ENCODE results near the gene MYOC. TPM values are rescaled to one million over a fixed set of nuclear protein-coding genes. Genes with fewer than 3 reads are reported as not detected.

The MYOC gene
- total RNA-seq, 3 donors from 2014 or later (not counting 1 experiment from before 2014, with no cell fraction given), result not detected

- DNase-seq, result no peak
- H3K4me3 Mint-ChIP-seq, result no peak overlapping the region
- H3K27me3 Mint-ChIP-seq (ENCODE audit: low read depth in 2 of 2), result no peaks in the 10 kb centered on the region
- Histone ChIP-seq H3K27me3 (ENCODE audit: control insufficient read depth, insufficient read depth, low read length) (no peaks in the 10 kb centered on the region), H3K36me3 (ENCODE audit: control insufficient read depth, insufficient read depth, low read length) (no peaks in the 10 kb centered on the region), H3K4me1 (ENCODE audit: control insufficient read depth, insufficient read depth, low read length) (no peaks in the 10 kb centered on the region), H3K9me3 (ENCODE audit: control insufficient read depth, insufficient read depth, low read length) (no peaks in the 10 kb centered on the region), H3K4me3 (ENCODE audit: low read length) (no peak overlapping the region), H3K27ac (ENCODE audit: low read length) (no peak overlapping the region)
- H3K27ac Mint-ChIP-seq, result no peak overlapping the region
- no peaks in the 10 kb centered on the region for H3K4me1 Mint-ChIP-seq
- H3K9me3 Mint-ChIP-seq, result peaks cover 0 to 5% of the 10 kb centered on the region in 2 donors
- peaks cover 7% of the 10 kb centered on the region for H3K36me3 Mint-ChIP-seq
- 72% methylated on average over 8 of the region's 8 CpGs for WGBS (ENCODE audit: insufficient coverage)
- intact Hi-C loops (cut with micrococcal nuclease), result no loop called here
- TF ChIP-seq, protein P1, sequence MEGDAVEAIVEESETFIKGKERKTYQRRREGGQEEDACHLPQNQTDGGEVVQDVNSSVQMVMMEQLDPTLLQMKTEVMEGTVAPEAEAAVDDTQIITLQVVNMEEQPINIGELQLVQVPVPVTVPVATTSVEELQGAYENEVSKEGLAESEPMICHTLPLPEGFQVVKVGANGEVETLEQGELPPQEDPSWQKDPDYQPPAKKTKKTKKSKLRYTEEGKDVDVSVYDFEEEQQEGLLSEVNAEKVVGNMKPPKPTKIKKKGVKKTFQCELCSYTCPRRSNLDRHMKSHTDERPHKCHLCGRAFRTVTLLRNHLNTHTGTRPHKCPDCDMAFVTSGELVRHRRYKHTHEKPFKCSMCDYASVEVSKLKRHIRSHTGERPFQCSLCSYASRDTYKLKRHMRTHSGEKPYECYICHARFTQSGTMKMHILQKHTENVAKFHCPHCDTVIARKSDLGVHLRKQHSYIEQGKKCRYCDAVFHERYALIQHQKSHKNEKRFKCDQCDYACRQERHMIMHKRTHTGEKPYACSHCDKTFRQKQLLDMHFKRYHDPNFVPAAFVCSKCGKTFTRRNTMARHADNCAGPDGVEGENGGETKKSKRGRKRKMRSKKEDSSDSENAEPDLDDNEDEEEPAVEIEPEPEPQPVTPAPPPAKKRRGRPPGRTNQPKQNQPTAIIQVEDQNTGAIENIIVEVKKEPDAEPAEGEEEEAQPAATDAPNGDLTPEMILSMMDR (IDR thresholded peaks at IDR 0.05), result no peak
- no peak for ATAC-seq
Observed at GRCh38 chr1:171683870-171684269, 31.4 kb upstream of the MYOC start.

GRCh38 chr1:171680339-171680738 lies 27.9 kb upstream of the MYOC start:
- 100% methylated on average over 3 of the region's 3 CpGs for WGBS (ENCODE audit: insufficient coverage)
- ATAC-seq, result no peak
- H3K4me1 Mint-ChIP-seq, result no peaks in the 10 kb centered on the region

GRCh38 chr1:171676823-171677222 lies 24.3 kb upstream of the MYOC start:
- H3K27me3 ChIP-seq (ENCODE audit: control insufficient read depth, insufficient read depth, low read length), result no peaks in the 10 kb centered on the region
- Mint-ChIP-seq H3K4me3 (no peak overlapping the region), H3K9me3 (no peaks in the 10 kb centered on the region), H3K4me1 (no peaks in the 10 kb centered on the region), H3K27ac (no peak overlapping the region), H3K36me3 (no peaks in the 10 kb centered on the region), H3K27me3 (ENCODE audit: low read depth in 2 of 2) (peaks cover 22 to 34% of the 10 kb centered on the region in 2 donors)
- intact Hi-C loops (cut with micrococcal nuclease), result no loop called here
- no peak overlapping the region for H3K4me3 ChIP-seq (ENCODE audit: low read length)
- no peaks in the 10 kb centered on the region for H3K9me3 ChIP-seq (ENCODE audit: control insufficient read depth, insufficient read depth, low read length)
- no peak overlapping the region for H3K27ac ChIP-seq (ENCODE audit: low read length)
- no peaks in the 10 kb centered on the region for H3K36me3 ChIP-seq (ENCODE audit: control insufficient read depth, insufficient read depth, low read length)
- no CpG with 5 or more reads among the region's 2 CpGs for WGBS (ENCODE audit: insufficient coverage)
- H3K4me1 ChIP-seq (ENCODE audit: control insufficient read depth, insufficient read depth, low read length), result no peaks in the 10 kb centered on the region
- DNase-seq (no peak), ATAC-seq (no peak)
- TF ChIP-seq, protein P1 (IDR thresholded peaks at IDR 0.05), result no peak

More at GRCh38 chr1:171680339-171680738, 27.9 kb upstream of the MYOC start:
- intact Hi-C loops (cut with micrococcal nuclease), result no loop called here
- no peaks in the 10 kb centered on the region for H3K27me3 ChIP-seq (ENCODE audit: control insufficient read depth, insufficient read depth, low read length)
- no peaks in the 10 kb centered on the region for H3K9me3 ChIP-seq (ENCODE audit: control insufficient read depth, insufficient read depth, low read length)
- H3K27ac Mint-ChIP-seq, result no peak overlapping the region
- no peaks in the 10 kb centered on the region for H3K9me3 Mint-ChIP-seq
- DNase-seq, result no peak
- no peaks in the 10 kb centered on the region for H3K4me1 ChIP-seq (ENCODE audit: control insufficient read depth, insufficient read depth, low read length)
- peaks cover 6 to 7% of the 10 kb centered on the region in 2 donors for H3K27me3 Mint-ChIP-seq (ENCODE audit: low read depth in 2 of 2)
- no peaks in the 10 kb centered on the region for H3K36me3 Mint-ChIP-seq
- H3K4me3 ChIP-seq (ENCODE audit: low read length), result no peak overlapping the region
- H3K36me3 ChIP-seq (ENCODE audit: control insufficient read depth, insufficient read depth, low read length), result no peaks in the 10 kb centered on the region
- H3K4me3 Mint-ChIP-seq, result no peak overlapping the region
- TF ChIP-seq, protein P1 (IDR thresholded peaks at IDR 0.05), result no peak
- no peak overlapping the region for H3K27ac ChIP-seq (ENCODE audit: low read length)
